HG03469 (cell line): ENCODE data around the gene DNAJC12.
A peak's percentile ranks its signal among the peaks of the same experiment; 100 is the strongest.
"Not testable (repeated sequence)": the region's sequence is repeated elsewhere in the genome, so short reads cannot be mapped to it uniquely, and the experiment has no call there.

Experiments used
- ATAC-seq: cut with Tn5 transposase; IDR thresholded peaks from one replicate; pipeline ENCODE4 v1.9.1; 2021; ENCODE audit warnings: mild to moderate bottlenecking, moderate library complexity, moderate number of reproducible peaks; ENCODE audit not compliant: unreplicated experiment

DNAJC12 gene

DNA sequence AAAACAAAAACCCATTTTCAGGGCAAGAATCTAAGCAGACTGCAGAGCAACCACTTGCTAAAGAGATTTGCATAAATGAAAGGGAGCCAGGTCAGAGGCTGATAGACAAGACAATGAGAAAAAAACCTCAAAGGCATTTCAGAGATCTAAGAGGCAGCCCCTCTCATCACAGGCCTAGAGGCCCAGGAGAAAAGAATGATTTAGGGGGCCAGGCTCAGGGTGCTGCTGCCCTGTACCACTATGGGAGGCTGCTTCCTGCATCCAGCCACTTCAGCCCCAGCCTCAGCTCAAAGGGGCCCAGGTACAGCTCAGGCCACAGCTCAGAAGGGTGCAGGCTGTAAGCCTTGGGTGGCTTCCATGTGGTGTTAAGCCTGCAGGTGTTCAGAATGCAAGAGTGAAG, 3.7 kb upstream of the DNAJC12 start:
- ATAC-seq: no peak

DNA sequence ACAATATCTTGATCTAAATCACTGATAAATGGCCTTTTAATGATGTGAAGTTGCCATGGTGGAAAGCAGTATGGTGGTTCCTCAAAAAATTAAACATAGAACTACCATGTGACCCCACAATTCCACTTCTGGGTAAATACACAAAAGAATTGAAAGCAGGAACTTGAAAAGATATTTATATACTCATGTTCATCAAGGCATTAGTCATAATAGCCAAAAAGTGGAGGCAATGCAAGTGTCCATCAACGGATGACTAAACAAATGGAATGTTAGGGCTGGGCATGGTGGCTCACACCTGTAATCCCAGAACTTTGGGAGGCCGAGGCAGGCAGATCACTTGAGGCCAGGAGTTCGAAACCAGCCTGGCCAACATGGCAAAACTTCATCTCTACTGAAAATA, 2.0 kb upstream of the DNAJC12 start:
- ATAC-seq: no peak

DNA sequence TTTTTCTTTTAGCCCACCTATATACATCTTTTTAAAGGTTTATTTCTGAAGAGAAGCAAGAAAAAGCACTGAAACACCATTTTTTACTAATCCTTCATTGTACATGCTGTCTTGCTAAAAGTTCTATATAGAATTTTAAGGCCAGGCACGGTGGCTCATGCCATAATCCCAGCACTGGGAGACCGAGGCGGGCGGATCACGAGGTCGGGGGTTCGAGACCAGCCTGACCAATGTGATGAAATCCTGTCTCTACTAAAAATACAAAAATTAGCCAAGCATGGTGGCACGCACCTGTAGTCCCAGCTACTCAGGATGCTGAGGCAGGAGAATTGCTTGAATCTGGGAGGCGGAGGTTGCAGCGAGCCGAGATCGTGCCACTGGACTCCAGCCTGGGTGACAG, 1.5 kb upstream of the DNAJC12 start:
- ATAC-seq: not testable (repeated sequence)

DNA sequence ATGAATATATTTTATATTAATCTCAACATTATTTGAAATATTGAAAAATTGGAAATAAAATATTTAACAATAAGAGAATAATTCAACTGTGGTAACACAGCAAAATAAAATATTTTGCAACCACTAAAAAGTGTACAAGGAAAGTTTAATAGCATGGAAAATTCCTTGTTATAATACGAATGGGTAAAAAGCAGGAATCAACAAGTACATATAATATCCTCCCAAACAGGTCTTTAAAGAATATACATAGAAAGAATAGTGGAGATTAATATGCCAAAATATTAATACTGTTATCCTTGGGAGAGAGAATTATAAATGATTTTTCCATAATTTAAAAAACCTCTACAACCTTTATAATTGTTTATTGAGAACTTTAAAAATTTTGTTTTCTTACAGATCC, 1.0 kb downstream of the DNAJC12 start:
- no peak for ATAC-seq

DNA sequence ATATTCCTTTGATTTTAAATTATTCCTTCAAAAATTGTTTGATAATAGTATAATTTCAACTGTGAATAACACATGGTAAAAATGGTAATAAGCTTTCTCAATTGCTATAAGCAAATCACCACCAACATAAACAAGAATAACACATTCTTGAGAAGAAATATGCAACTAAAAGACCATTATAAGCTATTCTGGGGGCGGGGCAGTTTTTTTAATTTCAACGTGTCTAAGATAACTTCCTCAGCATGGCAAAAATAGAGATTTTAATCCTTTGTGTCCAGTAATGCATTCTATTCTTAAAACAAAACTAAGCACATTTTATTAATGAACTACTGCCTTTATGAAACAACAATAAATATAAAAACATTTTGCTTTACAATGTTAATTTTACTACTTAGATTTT, 1.5 kb downstream of the DNAJC12 start:
- ATAC-seq: no peak

DNA sequence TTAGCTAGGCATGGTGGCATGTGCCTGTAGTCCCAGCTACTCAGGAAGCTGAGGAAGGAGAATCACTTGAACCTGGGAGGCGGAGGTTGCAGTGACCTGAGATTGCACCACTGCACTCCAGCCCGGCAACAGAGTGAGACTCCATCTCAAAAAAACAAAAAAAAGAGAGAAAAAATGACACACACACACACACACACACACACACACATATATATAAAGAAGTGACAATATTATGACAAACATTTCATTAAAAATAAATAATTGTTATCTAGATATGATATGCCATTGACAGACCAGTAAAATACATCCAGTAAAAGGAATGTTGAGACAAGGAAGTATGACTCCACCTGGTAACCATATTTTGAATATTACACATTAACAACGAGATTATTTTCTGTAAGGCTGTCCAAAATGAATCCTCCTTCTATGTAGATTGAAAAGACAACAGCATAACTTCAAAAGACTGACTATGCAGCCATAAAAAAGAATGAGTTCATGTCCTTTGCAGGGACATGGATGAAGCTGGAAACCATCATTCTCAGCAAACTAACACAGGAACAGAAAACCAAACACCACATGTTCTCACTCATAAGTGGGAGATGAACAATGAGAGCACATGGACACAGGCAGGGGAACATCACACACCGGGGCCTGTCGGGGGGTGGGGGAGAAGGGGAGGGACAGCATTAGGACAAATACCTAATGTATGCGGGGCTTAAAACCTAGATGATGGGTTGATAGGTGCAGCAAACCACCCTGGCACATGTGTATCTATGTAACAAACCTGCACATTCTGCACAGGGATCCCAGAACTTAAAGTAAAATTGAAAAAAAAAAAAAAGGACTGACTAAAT, 2.2 kb downstream of the DNAJC12 start:
- ATAC-seq: not testable (repeated sequence)

DNA sequence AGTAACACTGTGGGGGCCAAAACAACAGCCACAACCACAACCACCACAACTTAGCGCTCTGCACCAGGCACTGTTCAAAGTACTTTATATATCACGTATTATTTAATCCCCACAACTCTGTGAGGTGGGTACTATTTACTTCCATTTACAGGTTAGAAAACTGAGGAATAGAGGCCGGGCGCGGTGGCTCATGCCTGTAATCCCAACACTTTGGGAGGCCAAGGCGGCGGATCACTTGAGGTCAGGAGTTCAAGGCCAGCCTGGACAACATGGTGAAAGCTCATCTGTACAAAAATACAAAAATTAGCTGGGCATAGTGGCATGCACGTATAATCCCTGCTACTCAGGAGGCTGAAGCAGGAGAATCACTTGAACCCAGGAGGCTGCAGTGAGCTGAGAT, 3.6 kb downstream of the DNAJC12 start:
- no peak for ATAC-seq

DNA sequence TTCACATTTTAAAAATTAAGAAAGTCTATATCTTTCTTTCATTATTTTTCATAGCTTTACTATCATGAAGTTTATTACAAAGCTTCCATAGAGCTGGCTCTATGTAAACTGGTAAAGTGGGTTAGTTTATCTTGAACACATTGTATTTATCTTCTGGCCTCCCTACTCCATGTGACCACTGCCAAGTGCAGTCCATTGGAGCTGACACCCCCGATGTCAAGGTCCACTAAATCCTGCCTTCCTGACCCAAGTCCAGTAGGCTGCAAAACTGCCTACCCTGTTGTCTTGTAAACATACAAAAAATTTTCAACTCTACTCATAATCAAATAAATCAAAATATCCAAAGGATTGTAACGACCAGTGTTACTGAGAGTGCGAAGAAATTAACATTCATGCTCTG, 10.2 kb downstream of the DNAJC12 start:
- no peak for ATAC-seq

DNA sequence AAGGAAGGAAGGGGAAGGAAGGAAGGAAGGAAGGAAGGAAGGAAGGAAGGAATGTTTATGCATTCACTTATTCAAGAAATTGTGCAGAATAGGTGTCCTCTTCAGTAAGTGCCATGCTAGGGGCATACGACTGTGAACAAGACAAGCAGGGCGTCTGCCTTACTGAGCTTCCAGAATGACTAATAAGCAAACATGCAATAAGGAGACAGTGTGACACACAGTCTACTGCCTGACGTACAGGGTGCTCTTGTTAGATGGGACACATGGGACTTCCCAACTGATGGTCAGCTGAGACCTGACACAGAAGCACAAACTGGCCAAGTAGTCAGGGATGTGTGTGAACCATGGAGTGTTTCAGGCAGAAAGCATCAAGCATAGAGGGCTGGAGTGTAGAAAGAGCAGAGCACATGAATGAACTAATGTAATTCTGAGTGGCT, 18.2 kb downstream of the DNAJC12 start:
- ATAC-seq: peak; percentile 77

DNA sequence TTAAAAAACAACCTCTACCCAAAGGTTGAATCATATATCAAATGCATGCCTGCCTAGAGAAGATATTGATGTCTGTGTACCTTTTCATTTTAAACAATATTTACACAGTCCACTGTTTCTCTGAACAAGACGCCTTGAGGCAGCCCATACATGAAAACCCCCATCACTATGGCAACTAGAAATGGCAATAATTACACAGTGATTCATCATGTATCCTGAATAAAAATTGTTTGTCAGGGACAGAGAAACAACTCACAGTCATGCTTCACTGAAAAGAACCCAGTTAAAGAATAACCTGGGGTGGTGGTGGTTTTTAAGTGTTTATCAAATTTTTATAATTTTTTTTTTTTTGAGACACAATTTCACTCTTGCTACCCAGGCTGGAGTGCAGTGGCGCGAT, 19.7 kb downstream of the DNAJC12 start:
- ATAC-seq: no peak

DNA sequence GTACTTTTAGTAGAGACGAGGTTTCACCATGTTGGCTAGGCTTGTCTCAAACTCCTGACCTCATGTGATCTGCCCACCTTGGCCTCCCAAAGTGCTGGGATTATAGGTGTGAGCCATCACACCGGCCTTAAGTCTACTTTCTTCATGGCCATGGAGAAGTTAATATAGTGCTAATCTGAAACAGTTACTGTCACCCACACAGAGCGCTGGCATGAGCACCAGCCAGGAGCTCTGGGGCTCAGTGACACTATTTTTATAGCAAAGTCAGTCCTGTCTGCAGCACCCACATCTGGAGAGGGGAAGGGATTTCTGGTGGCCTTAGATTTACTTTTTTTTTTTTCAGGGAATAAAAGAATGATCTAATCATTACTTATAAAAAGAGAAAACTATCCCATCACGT, 21.3 kb downstream of the DNAJC12 start:
- no peak for ATAC-seq

DNA sequence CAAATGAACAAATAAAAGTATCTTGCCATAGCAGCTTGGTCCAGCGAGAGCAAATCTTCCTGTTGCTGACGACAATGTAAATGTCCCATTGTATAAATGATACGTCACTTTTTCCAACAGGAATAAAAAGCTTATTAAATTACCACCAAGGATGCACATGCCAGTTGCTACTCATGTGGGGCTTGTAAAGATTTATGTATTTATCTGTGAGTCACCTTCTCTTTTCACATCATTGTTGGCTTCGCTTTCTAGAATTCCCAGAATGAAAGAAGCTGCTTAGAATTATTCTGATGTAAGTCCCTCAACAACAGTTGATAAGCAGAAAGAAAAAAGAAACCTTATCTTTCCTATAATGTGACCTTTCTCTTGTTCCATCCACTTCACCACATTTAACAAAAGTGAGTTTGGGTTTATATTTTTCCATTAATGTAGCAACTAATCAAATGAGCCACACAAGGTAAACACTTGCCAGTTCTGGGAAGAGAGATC, 22.4 kb downstream of the DNAJC12 start:
- ATAC-seq: no peak

DNA sequence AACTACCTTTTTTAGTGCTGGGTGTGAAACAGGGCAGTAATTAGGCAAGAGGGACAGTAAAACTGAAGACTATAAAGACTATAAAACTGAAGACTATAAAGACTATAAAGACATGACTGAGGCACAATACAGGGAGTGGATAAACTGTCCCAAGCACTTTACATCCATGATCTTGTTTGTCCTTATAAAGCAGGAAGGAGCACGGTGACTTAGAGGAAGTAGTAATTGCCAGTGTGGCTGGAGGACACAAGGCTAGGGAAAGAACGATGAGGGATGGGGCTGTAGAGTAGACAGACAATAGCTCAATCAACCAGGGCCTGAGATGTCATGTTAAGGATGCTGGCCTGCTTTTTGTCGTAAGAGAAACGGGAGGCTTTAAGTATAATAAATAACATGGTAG, 26.0 kb downstream of the DNAJC12 start:
- ATAC-seq: no peak

DNA sequence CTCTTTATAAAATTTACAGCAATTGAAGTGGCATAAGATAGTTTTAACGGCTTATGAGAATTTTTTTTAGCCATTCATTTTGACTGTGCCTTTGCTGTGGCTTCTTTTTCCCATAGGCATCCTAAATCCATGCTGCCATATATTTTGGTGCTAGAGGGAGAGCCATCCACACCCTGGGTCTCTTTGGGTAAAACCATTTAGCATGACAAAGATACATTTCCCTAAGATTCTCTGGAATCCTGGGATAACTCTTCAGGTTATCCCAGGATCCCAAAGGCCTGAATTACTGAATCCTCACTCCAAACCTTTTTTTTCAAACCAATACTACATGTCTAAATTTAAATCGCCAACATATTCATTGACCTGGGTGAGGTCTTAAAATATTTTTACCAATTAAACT, 28.9 kb downstream of the DNAJC12 start:
- no peak for ATAC-seq

DNA sequence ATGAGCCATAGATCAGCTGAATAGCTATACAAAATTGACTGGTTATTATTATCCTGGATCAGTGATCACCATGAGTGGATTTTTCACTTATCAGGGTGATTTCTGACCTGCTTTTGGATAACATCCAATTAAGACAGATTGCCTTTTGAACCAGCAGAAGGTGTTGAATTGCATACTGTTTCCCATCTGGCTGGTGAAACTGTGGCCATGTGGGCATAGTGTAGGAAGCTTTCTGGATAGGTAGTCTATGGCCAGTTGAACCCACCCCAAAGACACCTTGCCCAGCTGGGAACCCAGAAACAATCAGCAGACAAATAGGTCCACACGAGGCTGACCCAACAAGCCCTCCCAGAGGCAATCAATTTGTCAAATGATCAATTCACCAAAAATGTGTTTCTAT, 29.3 kb downstream of the DNAJC12 start:
- no peak for ATAC-seq

DNA sequence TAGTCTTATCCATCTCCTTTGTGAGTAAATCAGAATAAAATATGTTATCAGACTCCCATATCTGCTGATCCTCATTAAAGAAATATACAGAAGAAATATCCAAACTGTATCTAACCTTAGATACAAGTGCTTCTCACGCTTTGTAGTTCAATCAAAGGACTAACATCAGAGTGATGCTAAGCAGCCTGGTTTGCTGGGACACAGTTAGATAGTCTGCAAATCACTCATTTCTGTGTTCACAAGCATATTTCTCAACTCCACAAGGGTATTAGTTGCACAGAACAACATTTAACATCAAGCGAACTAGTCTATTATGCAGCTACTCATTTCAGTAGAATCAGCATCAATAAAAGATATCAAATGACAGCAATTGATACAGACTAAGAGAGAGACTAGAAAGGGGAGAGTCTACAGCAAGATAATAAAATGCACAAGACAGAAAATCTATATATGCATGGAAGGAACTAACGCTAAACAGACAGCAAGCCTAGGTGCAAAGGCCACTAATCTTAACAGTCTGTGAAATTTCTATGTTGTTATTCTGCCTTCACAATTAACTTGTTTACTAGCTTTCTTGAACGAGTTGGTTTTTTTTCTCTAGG, 30.0 kb downstream of the DNAJC12 start:
- no peak for ATAC-seq

DNA sequence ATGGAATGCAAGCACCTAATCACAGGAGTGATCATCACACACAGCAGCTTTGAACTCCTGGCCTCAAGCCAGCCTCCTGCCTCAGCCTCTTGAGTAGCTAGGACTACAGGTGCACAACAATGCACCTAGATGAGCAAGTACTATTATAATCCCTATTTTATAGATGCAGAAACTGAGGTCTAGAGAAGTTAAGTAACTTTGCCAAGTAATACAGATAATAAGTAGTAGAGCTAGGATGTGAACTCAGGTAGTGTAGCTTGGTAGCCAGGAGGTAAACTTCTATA, 33.7 kb downstream of the DNAJC12 start:
- ATAC-seq: no peak

DNA sequence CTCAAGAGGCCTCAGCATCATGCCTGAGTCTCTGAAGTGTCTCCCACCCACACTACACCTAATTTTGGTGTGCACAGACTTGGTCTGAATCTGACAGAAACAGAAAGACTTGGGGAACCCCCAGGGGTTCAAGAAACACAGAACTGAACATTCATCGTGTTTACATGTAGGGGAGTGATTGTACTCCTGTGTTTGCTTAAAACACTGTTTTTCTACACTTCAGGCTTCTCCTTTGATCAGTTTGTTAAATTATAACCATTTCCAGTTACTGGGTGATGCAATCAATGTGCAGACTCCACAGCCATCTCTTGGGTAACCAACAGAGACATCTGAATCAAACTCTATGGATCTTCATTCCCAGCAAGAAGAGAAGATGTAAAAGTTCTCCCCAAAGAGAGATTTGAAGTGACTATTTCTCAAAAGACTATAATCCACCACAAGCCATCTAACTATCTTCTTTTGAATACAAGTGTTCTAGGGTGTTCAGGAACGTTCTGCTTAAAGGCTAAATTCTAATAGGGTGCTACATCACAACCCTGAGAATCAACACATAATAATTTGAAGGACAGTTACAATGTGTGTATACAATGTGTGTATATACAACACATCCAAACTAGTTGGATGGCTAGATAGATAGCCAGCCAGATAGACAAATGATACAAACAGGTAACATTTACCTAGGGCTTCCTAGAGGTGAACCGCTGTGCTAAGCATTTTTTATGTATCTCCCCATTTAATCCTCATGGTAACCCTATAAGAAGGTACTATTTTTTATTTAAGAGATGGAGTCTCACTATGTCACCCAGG, 34.2 kb downstream of the DNAJC12 start:
- peak; percentile 76 for ATAC-seq

DNA sequence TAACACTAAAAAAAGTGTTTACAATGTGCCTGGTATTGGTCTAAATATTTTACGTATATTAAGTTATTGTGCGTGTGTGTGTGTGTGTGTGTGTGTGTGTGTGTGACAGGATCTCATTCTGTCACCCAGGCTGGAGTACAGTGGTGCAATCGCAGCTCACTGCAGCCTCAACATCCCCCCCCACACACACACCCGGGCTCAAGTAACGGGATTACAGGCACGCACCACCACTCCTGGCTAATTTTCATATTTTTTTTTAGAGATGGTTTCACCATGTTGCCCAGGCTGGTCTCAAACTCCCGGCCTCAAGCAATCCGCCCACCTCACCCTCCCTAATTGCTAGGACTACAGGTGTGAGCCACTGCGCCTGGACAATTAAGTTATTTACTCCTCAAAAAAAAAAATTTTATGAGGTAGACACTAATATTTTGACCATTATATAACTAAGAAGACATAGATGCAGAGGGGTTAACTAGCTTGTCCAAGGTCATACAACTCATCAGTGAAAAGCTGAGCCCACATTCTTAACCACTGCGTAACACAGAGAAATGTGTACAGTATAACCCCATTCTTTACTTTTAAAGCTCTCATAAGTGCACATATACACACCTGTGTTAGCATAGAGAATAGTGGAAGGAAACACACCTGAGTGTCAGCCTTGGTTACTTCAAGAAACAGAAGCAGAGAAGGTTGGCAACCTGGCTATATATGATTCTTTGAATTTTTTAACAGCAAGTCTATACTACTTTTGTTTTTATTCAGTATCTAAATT, 35.0 kb downstream of the DNAJC12 start:
- peak; percentile 20 for ATAC-seq

DNA sequence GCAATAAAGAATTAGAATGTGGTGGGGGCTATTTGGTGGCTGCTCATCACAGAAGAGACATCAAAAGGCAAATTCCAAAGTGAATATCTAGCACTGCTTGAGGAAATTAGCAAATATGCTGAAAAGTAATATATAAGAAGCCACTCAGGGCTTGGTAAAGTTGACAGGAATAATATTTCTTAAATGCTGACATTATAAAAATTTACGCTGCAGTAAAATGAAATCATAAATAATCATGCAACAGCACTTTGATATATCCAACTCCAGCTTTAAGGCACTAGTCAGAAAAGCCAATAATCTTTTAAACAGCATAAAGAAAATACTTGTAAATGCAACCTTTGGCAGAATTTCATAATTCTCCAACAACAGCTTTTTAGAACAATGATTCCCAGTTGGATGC, 36.9 kb downstream of the DNAJC12 start:
- no peak for ATAC-seq

DNA sequence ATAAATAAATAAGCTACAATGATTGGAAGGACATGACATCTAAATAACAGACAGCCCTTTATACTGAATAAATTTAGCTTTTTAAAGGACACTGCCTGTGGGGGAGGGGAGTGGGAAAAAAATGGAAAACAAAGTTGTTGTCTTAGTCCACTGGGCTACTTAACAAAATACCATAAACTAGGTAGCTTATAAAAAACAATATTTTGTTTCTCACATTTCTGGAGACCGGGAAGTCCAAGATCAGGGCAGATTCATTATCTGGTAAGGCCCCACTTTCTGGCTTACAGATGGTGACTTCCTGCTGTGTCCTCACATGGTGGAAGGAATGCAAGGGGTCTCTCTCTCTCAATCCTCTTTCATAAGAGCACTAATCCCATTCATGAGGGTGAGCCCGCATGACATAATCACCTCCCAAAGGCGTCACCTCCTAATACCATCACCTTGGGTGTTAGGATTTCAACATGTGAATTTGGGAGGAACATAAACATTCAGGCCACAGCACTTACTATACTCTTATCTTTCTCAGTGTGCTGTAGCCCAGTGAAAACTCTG, 43.0 kb downstream of the DNAJC12 start:
- ATAC-seq: no peak
